IPS-18c (cell line): ENCODE measurements around the gene ATF7.
A peak's percentile ranks its signal among the peaks of the same experiment; 100 is the strongest.

Experiments
- H3K4me3 ChIP-seq: 2 replicates; pipeline ENCODE4 v1.7.0; 2013; ENCODE audit warnings: low read depth, mild to moderate bottlenecking, low read length, moderate library complexity; ENCODE audit not compliant: insufficient read depth
- H3K9me3 ChIP-seq: one replicate; pipeline ENCODE4 v1.6.1; 2013; ENCODE audit warnings: mild to moderate bottlenecking, low read length, moderate library complexity; ENCODE audit not compliant: control insufficient read depth, insufficient read depth

ATF7 gene

DNA sequence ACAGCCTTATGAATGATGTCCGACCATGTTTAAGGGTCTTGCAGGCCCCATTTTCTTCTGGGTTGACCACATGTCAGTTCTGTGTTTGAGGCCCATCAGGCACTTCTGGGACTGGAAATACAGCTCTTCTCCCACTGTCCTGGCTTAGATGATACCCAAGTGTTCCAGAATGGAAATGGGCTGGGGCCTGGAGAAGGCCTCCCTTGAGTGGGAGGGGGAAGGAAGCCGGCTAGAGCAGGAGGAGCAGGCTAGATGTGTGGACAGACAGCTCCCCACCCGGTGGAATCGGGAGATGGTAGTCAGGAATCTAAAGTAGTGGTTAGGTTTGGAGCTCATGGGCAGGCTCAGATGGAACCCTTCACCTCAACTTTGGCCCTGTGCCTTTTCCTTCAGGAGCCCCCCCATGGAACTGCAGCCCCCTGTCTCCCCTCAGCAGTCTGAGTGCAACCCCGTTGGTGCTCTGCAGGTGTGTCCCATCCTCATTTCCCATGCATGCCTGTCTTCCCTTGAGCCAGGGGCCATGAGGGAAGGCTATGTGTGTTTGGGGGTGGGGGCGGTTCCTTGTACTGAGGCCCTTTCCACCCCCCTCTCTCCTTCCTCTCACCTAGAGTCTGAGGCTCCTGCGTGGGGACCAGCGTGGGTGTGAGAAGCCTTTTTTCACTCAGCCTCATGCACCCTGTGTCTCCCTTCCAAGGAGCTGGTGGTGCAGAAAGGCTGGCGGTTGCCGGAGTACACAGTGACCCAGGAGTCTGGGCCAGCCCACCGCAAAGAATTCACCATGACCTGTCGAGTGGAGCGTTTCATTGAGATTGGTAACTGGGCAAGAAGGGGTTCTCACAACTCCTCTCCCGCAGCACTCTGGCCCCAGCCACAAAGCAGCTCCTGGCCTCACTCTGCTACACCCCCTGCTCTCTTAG is 121.9 kb downstream of the ATF7 start:
- no peaks in the 10 kb centered on the region for H3K9me3 ChIP-seq
- no peak overlapping the region for H3K4me3 ChIP-seq

DNA sequence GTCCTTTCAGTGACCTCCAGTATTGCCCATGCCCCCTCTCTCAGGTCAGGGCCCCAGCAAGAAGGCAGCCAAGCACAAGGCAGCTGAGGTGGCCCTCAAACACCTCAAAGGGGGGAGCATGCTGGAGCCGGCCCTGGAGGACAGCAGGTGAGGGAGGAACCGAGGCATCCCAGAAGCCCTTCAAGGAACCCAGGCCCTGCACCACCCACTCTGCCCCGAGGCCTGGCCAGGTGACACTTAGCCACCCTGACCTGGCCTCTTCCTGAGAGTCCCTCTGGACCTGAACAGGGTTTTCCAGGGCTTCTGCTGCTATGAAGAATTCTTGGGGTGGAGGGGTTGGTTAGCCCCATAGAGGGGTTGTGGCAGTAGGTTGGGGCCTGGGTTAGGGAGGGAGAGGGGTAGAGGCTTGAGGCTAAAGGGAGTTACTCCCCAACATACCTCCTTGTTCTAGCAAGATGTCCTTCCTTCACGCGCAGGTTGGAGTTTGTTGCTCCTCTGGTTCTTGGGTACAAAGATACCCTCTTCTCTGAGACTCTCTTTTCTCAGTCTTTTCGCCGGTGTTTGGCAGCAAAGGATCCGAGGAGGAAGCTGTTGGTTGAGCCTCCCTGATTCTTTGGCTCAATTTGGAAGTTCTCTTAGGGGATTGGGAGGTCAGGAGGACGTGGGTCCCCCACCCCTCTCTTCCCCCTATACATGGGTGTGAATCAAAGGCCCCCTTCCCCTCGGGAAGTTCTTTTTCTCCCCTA is 123.0 kb downstream of the ATF7 start:
- no peak overlapping the region for H3K4me3 ChIP-seq
- H3K9me3 ChIP-seq, result no peaks in the 10 kb centered on the region

DNA sequence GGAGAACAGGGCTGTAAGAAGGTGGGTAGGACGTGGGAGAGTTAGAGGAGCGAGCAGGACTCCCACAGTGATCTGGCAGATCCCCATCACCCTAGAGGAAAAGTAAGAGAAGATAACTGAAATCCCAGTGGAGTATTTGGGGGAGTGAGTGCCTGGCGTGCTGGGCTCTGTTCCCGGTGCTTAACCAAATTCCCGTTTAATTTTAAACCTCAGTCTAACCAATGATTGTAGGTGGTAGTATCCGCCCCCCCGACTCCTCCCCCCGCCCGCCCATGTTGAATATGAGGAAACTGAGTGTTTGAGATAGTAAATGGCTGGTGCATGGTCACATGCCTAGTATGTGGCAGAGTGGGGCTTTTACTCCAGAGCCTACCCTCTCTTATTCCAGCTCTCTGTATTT is 123.9 kb downstream of the ATF7 start:
- Histone ChIP-seq H3K4me3 (peak overlapping the region; percentile 95; the same call in 1 of the 2 replicates), H3K9me3 (no peaks in the 10 kb centered on the region)

DNA sequence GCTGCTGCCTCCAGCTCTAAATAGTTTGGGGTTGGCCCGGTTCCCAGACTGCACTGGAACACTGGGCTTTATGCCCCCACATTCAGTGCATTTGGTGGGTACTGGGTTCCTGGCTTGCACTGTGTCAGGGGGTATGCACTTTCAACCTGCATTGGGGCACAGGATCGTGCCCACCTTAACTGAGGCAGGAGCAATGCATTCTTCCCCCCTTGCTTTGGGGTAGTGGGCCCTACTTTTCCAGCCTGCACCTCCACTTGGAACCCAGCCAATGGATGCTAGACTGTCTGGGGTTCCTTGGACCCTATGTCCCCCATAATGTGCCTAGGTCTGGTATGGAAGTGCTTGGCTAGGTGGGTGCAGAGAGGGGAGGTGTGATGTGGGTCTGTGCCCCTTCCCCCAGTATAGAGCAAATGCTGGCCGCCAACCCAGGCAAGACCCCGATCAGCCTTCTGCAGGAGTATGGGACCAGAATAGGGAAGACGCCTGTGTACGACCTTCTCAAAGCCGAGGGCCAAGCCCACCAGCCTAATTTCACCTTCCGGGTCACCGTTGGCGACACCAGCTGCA is 124.5 kb downstream of the ATF7 start:
- H3K4me3 ChIP-seq, result peak overlapping the region; percentile 95
- H3K9me3 ChIP-seq, result no peaks in the 10 kb centered on the region

DNA sequence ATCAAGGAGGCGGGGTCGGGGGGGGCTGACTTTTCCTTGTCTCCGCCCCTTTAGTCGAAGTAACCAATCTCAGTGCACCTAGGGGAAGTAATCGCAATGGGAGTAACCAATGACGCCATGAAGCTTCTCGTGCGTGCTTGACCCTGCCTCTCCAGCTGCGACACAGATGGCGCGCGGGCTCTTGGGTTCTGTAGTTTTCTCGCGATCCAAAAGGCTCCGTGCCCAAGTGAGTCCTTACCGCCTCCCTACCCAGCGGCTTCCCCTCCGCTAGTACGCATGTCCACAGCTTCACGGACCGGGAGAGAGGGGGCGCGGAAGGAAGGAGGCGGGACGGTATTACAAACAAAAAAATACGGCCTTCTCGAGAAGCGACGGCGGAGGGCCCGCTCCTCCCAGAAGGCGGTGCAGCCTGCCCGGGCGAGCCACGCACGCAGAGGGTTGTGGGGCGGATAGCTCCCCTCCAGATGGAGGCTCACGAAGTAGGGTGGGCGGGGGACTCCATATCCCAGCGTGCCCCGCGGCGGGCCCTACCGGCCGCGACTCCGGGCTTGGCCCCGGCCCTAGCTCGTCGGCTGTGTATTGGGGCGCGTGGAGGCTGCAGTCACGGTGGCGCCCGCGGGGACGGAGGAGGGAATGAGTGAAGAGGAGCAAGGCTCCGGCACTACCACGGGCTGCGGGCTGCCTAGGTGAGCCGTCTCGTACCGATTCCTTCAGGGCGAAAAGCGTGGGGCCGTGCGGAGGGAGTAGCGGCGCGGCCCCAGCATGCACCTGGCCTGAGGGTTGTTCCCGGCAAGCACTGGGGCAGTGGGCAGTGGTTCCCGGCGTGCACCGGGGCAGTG is 125.2 kb downstream of the ATF7 start, which contains the start of gene TARBP2:
Gene TARBP2, plus strand, starts transcription at position 508 of the 839 bp plus-strand sequence. Its CDS starts 126 bp downstream, at position 634.
- no peaks in the 10 kb centered on the region for H3K9me3 ChIP-seq
- H3K4me3 ChIP-seq, result peak within 1 kb of the TSS; percentile 95

DNA sequence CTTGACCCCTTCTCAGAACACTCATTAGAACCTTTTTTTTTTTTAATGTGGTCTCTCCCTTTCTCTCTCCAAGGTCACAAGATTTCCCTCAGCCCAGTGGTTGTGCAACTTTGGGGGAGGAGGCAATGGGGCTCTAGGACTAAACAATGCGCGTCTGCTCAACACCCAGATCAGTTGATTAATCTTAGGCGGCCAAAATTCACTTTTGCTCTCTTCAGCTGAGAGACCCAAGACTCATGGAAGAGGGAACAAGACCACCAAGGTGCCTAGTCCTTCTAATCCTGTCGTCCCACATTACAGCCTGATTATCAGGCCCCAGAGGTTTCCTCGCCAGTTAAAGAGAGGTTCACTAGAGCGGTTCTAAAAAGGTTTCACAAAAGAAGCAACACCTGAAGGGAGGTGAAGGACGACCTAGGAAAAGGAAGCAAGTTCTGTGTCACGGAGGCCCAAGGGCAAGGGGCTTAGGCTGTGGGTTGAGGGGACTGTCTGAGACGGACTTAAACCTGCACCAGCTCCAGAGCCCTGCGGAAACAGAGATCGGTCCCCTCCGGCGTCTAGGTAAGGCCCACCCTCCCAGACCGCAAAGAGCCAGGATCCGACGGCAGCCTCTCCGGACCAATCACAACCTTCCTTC is 125.9 kb downstream of the ATF7 start:
- Histone ChIP-seq H3K4me3 (peak overlapping the region; percentile 74), H3K9me3 (no peaks in the 10 kb centered on the region)

DNA sequence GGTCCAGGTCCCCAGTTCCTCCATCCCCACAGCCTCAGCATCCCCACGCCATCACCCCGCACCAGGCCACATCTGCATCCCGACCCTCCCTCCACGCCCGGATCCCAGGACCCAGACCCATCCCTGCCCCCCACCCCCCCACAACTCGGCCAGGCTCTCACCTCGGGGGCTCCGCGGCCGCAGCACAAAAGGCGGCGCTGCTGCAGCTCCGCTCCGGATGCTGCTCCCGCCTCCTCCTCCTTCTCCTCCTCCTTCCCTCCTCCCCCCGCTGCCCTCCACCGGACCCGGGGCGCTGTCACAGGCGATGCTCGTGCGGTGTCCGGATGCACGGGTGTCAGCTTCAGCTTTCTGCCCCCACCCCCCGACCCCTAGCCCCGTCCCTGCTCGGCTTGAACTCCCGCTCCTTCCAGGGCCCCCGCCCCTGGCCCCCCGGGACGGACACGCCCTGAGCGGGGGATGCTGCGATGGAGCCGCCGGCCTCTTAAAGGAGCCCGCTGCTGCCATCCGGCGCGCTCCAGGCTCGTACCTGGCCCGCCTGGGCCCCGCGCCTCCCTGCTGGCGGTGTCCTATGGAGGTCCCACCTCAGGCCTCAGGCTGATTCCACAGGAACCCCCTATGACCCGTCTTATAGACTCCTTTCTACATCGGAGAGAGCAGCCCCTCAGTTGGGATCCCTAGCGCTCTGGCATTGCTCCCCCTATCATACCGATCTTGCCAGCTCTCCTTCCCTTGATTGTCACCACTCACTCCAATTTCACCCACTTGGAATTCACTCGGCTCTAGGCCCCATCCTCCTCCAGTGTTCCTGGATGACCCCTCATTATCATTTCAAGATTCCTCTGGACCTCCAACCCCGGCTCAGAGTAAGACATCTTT is 126.7 kb downstream of the ATF7 start, which contains the start of gene MAP3K12:
Gene MAP3K12, minus strand, starts transcription at position 193 of the 876 bp plus-strand sequence. CDS start 12,067 bp downstream, outside the sequence.
- Histone ChIP-seq H3K4me3 (peak within 1 kb of the TSS; percentile 74), H3K9me3 (no peaks in the 10 kb centered on the region)

DNA sequence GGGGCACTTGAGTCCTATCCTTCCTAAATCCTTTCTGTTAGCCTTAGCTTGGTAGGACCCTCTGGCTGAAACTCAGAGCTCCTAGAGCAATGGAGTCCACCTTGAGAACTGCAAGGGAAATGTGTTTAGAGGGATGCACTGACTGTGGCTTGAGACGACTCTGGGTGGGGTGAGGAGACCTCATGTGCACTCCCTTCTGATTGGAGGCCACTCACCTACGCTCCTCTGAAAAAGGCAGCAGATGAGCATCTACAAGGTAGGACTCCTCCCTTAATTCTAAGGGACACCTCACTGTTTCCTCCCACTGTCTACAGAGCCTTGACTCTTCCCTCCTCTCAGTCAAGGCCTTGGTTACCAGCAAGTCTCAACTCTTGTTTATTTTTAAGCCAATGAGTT is 127.9 kb downstream of the ATF7 start:
- no peaks in the 10 kb centered on the region for H3K9me3 ChIP-seq
- peak overlapping the region; percentile 74 for H3K4me3 ChIP-seq

DNA sequence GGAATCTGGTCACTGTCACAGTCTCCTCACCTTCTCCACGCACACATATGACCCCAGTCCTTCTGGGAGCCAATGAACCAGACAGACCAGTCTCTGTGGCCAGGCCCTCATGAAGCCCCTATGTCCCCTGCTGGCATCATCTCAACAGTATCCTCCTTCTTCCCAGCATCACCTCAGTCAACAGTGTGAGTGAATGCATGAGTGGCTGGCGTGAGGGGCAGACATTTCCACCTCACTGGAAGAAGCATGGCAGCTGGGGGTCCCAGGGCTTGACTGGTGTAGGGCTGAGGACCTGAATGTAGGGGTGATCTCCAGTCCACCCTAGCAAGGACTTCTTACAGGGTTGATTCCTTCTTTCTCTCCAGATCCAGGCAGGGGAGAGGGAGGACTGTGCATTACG is 128.7 kb downstream of the ATF7 start:
- Histone ChIP-seq H3K4me3 (no peak overlapping the region), H3K9me3 (no peaks in the 10 kb centered on the region)

DNA sequence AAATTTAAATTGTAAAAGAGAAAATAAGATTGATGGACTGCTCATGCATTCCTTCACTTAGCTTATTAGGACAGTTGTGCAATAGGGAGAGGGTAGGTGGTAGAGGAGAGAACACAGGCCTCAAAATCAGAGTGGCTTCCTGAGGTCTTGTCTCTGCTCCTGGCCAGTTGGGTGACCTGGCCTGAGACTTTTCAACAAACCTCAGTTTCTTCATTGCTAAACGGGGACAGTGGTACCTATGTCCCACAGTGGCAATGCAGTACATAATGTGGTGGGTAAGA is 129.5 kb downstream of the ATF7 start:
- H3K9me3 ChIP-seq, result no peaks in the 10 kb centered on the region
- no peak overlapping the region for H3K4me3 ChIP-seq

DNA sequence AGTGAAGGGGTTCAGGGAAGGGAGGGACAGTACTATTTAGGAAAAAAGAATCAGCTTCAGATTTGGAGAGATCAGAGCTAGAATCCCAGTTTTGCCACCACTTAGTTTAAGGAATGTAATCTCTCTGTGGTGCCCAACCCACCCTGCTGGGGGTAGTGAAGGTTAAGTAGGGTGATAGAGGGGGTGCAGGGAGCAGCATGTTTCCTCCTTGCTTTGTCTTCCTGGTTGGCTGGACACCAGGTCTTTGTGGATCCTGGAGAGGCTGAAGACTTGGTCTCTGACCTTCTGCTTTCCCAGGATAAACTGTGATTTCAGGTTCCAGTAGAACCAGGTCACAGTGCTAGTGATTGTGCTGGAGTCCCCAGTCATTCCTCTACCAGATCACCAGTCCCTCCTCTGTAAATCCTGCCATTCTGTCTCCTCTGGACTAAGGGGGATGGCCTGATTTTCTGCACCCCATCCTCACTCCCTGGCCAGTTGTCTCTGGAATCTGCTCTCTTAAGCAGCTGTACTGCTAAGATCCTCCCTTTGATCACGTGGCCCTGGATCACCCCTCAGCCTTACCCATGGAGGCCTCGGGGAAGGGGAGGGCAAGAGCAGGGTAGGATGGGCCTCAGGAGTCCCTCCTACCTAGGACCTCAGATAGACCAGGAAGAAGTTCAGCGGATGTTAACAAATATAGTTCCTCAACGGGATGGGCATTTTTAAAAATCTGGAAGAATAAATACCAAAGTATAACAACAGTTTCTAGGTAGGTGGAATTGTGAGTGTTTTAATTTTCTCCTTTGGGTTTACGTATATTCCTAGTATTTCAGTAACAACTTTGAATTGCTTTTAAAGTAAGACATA is 130.1 kb downstream of the ATF7 start:
- Histone ChIP-seq H3K4me3 (no peak overlapping the region), H3K9me3 (no peaks in the 10 kb centered on the region)

DNA sequence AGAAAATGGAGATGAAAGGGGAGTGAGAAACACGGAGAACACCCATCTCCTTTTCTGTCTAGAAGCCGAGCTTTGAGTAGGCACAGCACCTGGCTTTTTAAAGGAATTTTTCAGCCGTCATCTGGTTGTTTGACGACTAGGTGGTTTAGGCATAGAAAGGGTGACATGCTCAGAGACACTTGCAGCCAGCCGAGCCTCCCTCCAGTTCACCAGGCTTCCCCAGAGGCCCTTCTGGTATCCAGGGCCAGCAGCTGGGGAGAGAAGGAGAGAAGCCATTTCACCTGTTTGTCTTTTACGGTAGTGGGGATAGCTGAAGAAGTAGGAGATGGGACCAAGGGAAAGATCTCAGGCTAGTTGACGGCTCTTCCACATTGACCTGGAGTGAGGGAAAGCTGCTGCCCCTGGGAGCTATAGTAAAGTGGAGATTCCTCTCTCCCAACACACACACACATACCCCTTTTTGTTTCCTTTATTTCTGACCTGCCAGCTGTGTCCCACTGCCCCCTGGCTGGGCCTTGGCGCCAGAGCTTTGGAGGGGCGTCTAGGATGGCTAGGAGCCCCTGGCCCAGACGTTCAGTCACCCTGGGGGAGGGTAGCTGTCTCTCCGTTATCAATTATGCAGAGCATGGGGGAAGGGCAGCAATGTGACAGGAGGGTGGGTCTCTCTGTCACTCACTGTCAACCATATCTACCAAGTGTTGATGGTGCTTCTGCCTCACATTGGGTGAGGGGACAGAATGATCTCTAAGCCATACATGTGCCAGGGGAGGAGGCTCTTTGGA is 132.4 kb downstream of the ATF7 start:
- Histone ChIP-seq H3K4me3 (peak overlapping the region; percentile 68), H3K9me3 (no peaks in the 10 kb centered on the region)

DNA sequence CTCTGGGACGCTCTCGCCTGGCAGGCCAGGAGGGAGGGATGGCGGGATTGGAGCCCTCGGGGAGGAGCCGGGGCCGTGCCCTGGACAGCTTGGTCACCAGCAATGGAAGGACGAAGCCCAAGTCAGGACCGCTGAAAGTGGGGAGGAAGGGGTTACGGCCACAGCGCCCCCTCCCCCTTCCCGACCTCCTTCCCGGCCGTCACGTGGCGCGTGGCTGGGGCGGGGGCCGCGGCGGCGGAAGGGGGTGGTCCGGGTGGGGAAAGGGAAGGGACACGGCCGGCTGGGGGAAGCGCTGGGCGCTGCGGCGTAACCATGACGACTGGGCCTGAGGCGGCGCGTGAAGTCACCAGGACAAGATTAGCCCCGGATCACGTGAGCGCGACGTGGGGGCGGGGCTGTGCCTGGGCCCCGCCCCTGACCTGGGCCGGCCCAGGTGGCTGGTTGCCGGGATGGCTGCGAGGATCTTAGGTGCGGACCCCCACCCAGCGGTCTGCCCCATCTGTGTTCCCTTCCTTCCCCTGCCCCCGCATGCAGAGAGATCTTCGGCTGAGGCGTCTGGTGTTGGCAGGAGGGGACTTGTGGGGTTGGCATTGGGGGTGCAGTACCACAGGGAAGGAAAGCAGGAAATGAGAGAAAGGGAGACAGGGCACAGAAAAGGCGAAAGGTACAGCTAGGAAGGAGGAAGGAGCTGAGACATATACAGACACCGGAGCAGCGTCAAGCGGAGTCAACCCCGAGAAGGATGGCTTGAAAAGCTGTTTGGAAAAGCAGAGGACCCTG is 133.2 kb downstream of the ATF7 start:
- H3K9me3 ChIP-seq, result no peaks in the 10 kb centered on the region
- peak overlapping the region; percentile 68 for H3K4me3 ChIP-seq

DNA sequence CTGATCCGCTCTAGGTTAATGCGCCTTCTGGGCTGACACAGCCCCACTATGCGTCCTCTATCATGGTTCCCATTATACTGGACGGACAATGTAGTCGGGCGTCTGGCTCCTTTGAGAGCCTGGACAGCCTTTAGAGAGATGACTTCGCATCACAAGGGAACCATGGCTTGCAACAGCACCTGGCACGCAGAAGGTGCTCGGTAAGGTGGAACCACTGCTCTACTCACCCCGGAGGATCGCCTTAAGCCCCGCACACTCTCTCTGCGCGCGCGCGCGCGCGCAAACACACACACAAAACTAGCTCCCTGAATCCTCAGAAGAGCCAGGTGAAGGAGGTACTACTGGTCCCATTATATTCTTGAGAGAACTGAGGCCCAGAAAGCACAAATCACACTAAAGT is 134.0 kb downstream of the ATF7 start:
- Histone ChIP-seq H3K4me3 (peak overlapping the region; percentile 40), H3K9me3 (no peaks in the 10 kb centered on the region)
